HG02885 (cell line): ENCODE data around the gene ADAM15.
A peak's percentile ranks its signal among the peaks of the same experiment; 100 is the strongest.

ENCODE experiments used
- ATAC-seq: cut with Tn5 transposase; IDR thresholded peaks from one replicate; pipeline ENCODE4 v1.9.1; 2021; ENCODE audit warnings: mild to moderate bottlenecking; ENCODE audit not compliant: unreplicated experiment, poor library complexity

The ADAM15 gene

DNA sequence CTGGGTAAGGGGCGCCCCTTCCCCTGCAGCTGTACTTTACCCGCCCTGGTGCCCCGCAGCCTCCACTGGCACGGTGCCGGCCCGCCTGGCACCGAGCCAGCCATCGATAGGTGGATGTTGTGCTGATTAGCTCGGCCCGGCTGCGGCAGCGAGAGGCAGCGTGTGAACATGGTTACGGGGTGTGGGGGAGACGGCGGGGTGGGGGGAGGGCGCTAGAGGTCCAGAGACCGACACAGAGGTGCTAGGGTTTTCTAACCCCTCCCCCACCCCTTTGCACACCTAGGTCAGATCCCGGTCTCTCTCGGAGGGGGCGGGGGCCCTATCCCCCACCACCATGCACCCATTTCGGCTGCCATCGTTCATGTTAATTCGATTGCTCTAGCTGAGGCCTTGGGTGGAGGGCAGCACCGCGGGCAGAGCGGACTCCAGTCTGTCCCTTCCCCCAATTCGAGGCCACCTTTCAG, 19.1 kb downstream of the ADAM15 start:
- ATAC-seq, result no peak

DNA sequence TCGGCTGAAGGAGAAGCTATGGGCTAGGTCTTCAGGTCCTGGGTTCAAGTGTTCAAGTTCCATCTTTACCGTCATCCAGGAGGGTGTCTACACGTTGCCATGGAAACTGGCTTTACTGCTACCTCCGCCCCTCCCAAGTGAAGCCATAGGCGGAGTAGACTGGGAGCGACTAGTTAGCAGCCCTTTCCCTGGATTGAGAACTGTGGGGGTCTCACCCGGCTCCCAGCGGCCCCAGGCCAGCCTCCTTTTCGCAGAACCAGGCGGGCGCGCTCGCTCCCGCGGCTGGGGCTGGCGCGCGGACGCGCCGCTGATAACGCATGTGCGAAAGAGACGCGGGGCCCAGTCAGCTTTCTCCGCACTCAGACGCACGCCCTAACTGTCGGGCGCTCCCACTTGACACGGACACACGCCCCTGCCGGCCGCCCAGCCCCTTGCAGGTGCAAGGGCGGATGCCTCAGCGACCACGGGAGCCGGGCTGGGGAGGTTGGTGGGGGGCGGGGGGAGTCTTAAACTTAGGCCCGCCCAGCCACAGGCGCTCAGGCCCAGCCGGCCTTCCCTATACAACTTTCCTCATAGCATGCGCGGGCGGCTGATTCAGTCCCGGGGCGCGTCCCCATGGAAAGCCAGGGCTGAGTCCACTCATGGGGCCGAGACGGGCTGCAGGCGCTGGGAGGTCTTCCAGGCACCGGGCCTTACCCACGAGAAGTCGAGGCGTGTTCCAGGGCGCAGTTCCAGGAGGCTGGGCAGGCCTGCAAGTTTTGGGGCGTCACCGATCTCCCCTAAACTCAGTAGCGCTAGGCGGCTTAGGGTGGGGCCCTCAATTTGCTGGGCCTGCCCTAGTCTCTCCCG, 19.8 kb downstream of the ADAM15 start:
- peak; percentile 81 for ATAC-seq

- no peak for ATAC-seq
Measured at GRCh38 chr1:155071701-155072100, 20.6 kb downstream of the ADAM15 start.

DNA sequence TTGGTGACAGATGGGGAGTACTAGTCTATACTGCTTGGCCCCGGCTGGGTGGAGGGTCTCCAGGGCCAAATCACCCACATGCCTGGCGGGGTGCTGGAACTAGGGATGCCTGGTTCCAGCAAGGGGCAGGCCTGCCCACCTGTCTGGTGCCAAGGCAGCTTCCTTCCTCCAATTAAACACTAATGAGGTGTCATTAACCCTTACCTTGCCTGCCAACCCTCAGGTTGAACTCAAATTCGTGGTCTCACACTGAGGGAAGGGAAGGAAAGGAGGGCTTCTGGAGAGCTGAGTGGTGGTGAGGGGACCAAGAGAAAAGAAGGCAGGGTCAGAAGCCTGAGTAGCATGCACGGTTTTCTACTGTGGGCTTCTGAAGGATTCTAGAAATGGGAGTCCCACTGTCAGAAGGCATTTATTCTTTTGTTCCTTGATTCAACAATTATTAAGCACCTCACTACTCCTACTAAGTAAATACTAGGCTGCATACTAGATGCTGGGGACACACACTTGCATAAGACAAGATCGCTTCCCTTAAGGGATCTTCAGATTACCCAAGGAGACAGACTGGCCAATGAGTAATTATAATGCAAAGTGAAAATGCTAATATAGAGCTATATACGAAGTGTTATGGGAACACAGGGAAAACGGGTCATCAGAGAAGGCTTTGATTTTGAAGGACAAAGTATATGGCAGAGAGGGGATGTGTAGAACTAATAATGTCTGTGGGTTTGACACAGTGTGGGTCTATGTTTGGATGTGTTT, 21.6 kb downstream of the ADAM15 start:
- ATAC-seq, result no peak

DNA sequence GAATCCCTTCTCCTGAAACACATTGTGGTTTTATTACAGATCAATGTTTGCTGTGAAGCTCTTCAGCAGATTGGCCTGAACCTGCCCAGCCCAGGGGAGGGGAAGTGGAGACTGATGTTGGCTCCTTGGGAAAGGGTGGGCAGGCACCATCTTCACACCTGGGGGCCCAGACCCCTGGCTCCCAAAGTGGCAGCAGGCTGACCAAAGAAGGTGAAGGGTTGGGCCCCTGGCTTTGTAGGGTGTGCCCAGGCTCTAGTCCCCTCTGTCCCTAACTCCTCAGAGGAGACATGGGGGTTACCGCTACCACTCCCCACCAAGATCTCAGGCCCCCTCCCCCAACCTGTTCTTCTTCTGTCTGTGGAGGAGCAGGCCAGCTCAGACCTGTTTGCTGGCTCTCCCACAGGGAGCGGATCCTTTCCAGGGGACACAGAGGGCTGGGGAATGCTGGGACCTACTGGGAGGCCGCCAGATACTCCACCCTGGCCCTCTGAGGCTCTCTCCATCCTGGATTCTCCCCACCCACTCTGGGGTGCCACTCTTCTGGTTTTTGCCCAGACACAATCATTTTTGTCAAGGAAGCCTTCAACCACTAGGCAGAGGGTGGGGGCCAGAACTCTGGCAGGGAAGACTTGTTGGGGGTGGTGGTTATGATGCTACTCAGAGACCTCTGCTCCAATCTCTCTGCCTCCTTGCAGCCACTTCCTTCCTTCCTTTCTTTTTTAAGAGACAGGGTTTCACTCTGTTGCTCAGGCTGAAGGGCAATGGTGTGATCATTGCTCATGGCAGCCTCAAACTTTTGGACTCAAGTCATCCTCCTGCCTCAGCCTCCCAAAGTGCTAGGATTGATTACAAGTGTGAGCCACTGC, 22.5 kb downstream of the ADAM15 start:
- no peak for ATAC-seq

DNA sequence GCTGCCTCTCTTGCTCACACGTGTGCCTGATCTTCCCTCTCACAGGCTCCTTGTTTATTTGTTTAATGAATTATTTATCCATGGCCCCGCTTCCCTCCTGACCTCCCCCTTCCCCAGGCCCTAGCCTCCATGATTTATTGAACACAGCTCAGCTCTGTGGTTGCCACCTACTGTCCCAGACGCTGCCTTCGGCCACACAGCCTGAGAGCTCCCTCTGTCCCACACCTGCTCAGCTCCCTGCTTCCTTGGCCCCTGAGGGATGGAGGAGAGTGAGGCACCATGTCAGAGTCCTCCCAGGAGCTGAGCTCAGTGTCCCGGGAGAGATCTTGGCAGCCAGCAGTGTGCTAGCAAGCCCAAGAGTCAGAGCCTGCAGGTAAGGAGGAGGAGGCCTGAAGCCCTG, 24.4 kb downstream of the ADAM15 start:
- ATAC-seq, result no peak

GRCh38 chr1:155076371-155076770, 25.3 kb downstream of the ADAM15 start:
- ATAC-seq, result no peak

DNA sequence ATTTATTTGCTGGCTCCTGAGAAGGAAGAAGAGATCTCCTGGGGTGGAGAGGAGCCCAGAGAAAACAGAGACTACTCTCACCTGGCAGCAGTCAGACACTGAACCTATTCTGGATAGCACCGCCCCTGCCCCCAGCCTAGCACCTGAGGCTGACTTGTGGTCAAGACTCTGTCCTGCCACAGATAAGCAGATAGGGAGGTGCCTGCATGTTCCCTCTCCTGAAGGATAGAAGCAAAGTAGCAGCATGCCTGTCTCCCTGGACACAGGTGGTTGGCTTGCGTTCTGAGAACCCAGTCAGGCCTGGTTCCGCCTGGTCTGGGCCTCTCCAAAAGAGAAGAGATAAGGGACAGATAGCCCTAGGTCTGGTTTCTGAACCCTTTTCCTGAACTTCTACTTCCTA, 26.2 kb downstream of the ADAM15 start:
- no peak for ATAC-seq

GRCh38 chr1:155077758-155078445, 26.8 kb downstream of the ADAM15 start:
- ATAC-seq, result no peak

GRCh38 chr1:155078469-155079209, 27.5 kb downstream of the ADAM15 start, which contains the start of gene EFNA3:
TSS of gene EFNA3 (plus strand) at chr1:155078837. CDS start at chr1:155078942, 105 bp downstream.
- ATAC-seq, result peak; percentile 47

DNA sequence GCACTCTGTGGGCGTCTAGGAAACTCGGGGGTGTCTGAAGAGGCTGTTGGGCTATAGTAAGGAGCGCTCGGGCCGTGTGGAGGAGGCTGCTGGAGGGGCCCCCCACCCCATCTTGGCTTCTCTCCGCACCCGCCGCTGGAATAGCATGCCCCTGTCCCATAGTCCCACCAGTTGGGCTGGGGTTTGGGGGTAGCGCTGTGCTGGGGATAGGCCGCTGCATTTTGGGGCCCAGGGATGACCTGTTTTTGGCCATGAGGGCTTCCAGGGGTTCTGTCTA, 28.0 kb downstream of the ADAM15 start:
- ATAC-seq, result no peak

- ATAC-seq, result no peak
Measured at GRCh38 chr1:155079487-155080311, 28.6 kb downstream of the ADAM15 start.

GRCh38 chr1:155080312-155081228, 29.5 kb downstream of the ADAM15 start:
- no peak for ATAC-seq

DNA sequence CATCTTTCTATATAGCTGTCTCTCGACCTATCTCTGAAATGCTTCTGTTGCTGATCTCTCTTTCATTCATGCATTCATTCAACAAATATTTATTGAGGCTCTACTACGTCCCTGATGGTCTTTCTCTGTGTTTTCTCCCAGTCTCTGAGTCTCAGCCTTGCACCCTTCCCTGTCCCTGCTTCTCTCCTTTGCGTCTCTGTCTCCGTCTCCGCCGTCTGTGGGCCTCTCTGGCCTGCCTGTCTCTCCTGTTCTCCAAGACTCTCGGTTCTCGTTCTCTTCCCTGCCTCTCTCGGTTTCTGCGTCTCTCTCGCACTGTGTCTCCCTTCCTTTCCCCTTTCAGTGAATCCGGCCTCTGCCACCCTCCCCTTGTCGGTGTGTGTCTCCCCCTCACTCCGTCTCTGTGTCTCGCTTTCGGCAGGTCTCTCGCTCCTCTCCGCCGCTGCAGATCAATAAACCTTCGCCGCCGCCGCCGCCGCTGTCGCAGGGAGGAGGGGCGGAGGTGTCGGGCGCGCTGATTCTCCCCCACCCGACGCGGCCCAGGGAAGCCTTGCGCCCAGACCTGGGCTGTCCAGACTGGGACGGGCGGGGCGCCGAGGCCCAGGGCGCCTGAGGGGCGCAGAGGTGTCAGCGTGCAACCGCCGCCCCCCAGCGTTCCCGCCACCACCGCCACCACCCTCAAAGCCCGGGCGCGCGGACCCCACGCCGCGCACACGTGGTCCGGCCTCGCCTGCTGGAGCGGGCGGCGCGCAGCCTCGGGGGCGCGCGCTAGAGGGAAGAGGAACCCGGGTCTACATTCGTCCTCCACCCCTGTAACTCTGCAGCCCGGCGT, 30.6 kb downstream of the ADAM15 start:
- ATAC-seq, result no peak

- no peak for ATAC-seq
Measured at GRCh38 chr1:155082301-155083051, 31.4 kb downstream of the ADAM15 start.

- ATAC-seq, result no peak
Measured at GRCh38 chr1:155083052-155083541, 32.0 kb downstream of the ADAM15 start.
